Measurements from ENCODE around the gene PLAU.

DNA sequence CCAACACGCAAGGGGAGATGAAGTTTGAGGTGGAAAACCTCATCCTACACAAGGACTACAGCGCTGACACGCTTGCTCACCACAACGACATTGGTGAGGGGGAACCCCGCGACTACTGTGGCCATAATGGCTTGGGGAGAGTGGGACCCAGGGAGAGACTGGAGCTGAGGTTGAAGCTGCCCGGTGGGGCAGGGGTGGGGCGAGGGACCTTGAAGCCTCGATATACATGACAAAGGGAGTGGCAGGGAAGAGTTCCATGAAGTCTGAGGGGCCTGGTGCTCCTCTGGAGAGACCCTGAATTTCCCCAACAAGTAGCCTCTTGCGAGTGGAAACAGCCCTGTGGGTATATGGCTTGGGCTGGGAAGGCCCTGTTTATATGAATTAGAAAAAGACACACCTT lies 3.1 kb downstream of the PLAU start:
- TF ChIP-seq CTCF (IDR thresholded peaks at IDR 0.05; ENCODE audit: low read length) (no peak), EZH2 (IDR thresholded peaks at IDR 0.05; ENCODE audit: borderline replicate concordance, low read length) (no peak)

Measured in OCI-LY1 (cell line).